Activated naive CD8-positive, alpha-beta T cell treated with anti-CD3 and anti-CD28 coated beads for 36 hours (primary cell): Measurements from ENCODE around the gene SLC29A1. TPM values are rescaled to one million over a fixed set of nuclear protein-coding genes. Genes with fewer than 3 reads are reported as not detected.

Experiments used
- total RNA-seq, 2 experiments: library from RNA; stranded (reverse); gene quantifications; one replicate each; pipeline ENCODE4 v1.2.3, GENCODE V29; 2021

Gene SLC29A1
- total RNA-seq, 2 experiments from 2014 or later = 92.5 to 102 TPM

Other genes starting within 250 kb of the SLC29A1 start
- gene MRPL14, start 96.1 kb upstream of the SLC29A1 start, total RNA-seq = 10 to 100 TPM; 58.5 to 60.8 TPM
- 10 to 100 TPM; 11.7 to 12.1 TPM for gene TMEM63B, start 96.0 kb upstream of the SLC29A1 start, total RNA-seq
- gene CAPN11, start 64.8 kb upstream of the SLC29A1 start, total RNA-seq = under 1 TPM; 0.12 to 0.25 TPM
- gene MYMX, start 6.7 kb upstream of the SLC29A1 start, total RNA-seq = not detected
- 1,000 to 10,000 TPM; 2,498 to 2,524 TPM for gene HSP90AB1, start 23.5 kb downstream of the SLC29A1 start, total RNA-seq
- 10 to 100 TPM; 22.8 to 24.9 TPM for gene SLC35B2, start 33.9 kb downstream of the SLC29A1 start, total RNA-seq
- 10 to 100 TPM; 22.7 to 24.8 TPM for gene NFKBIE, start 42.0 kb downstream of the SLC29A1 start, total RNA-seq
- not detected for gene TMEM151B, start 46.9 kb downstream of the SLC29A1 start, total RNA-seq
- gene AARS2, start 89.8 kb downstream of the SLC29A1 start, total RNA-seq = 10 to 100 TPM; 20.5 to 22.0 TPM
- gene SPATS1, start 119.1 kb downstream of the SLC29A1 start, total RNA-seq = not detected
- 10 to 100 TPM; 26.9 to 27.7 TPM for gene CDC5L, start 164.1 kb downstream of the SLC29A1 start, total RNA-seq